ENCODE results near the gene SFXN2.

DNA sequence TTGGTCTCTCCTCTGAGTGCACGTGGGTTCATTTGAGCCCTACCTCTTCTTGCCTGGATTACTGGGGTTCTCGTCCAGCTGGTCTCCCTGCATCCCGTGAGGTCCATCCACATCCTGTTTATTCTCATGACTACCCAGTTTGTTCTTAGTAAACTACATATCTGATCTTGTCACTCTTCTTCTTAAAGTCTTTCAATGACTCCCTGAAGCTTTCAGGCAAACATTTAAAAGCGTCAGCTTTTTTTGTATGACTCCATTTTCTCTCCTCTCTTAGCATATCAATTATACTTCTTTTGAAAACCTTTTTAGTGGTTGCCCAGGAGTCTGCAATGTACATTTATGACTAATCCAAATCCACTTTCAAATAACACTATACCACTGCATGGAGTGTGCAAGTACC, 7.5 kb downstream of the SFXN2 start:
- TF ChIP-seq POLR2A (IDR thresholded peaks at IDR 0.05; ENCODE audit: low read length) (no peak), CTCF (IDR thresholded peaks at IDR 0.05) (no peak), KDM1A (IDR thresholded peaks at IDR 0.05; ENCODE audit: low read depth) (no peak), MAFK (IDR thresholded peaks at IDR 0.05; ENCODE audit: partially characterized antibody) (no peak), RAD21 (conservative IDR thresholded peaks at IDR 0.05 in 1 of 2, IDR thresholded peaks at IDR 0.05 in 1 of 2) (no peak), TFCP2L1 (CRISPR knock-in tag; IDR thresholded peaks at IDR 0.05) (no peak), POLR2AphosphoS2 (conservative IDR thresholded peaks at IDR 0.05; ENCODE audit: low read length) (no peak), ZNF302 (CRISPR knock-in tag; IDR thresholded peaks at IDR 0.05) (no peak), KDM5A (IDR thresholded peaks at IDR 0.05) (no peak), HOXA7 (CRISPR knock-in tag; IDR thresholded peaks at IDR 0.05) (no peak), RFX5 (IDR thresholded peaks at IDR 0.05) (no peak), HEYL (CRISPR knock-in tag; IDR thresholded peaks at IDR 0.05) (no peak), SMC3 (IDR thresholded peaks at IDR 0.05) (no peak)
- TF ChIP-seq, protein P1, sequence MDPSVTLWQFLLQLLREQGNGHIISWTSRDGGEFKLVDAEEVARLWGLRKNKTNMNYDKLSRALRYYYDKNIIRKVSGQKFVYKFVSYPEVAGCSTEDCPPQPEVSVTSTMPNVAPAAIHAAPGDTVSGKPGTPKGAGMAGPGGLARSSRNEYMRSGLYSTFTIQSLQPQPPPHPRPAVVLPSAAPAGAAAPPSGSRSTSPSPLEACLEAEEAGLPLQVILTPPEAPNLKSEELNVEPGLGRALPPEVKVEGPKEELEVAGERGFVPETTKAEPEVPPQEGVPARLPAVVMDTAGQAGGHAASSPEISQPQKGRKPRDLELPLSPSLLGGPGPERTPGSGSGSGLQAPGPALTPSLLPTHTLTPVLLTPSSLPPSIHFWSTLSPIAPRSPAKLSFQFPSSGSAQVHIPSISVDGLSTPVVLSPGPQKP (IDR thresholded peaks at IDR 0.05; ENCODE audit: low read depth, low read length) = no peak
